ENCODE results near the gene TBC1D30.

DNA sequence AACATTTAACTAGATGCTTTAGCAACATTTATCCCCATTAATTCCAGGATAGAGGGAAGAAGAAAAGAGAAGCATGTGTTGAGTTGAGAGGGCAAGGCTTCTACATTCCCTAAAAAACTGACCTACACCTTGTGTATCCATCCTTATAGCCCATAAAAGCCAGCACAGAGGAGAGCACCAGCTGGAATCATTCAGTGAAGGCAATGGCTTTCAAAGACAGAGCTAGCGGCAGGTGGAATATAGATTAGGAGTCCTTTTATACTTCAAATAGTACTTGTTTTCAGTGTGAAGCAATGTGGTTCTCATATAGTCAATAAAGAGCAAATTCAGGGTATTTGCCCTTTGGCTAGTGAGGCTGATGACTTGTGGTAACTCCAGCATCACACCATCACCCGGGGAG lies 94.4 kb downstream of the TBC1D30 start:
- TF ChIP-seq, protein P1, sequence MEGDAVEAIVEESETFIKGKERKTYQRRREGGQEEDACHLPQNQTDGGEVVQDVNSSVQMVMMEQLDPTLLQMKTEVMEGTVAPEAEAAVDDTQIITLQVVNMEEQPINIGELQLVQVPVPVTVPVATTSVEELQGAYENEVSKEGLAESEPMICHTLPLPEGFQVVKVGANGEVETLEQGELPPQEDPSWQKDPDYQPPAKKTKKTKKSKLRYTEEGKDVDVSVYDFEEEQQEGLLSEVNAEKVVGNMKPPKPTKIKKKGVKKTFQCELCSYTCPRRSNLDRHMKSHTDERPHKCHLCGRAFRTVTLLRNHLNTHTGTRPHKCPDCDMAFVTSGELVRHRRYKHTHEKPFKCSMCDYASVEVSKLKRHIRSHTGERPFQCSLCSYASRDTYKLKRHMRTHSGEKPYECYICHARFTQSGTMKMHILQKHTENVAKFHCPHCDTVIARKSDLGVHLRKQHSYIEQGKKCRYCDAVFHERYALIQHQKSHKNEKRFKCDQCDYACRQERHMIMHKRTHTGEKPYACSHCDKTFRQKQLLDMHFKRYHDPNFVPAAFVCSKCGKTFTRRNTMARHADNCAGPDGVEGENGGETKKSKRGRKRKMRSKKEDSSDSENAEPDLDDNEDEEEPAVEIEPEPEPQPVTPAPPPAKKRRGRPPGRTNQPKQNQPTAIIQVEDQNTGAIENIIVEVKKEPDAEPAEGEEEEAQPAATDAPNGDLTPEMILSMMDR (IDR thresholded peaks at IDR 0.05) = no peak
- TF ChIP-seq POLR2A (IDR thresholded peaks at IDR 0.05) (no peak), EP300 (IDR thresholded peaks at IDR 0.05) (no peak), POLR2AphosphoS5 (IDR thresholded peaks at IDR 0.05) (no peak)

Measured in gastroesophageal sphincter (tissue), 3 donors.